GM21786 (cell line): ENCODE measurements around the gene COL6A6.

ENCODE experiments used
- ATAC-seq: cut with Tn5 transposase; IDR thresholded peaks from one replicate; pipeline ENCODE4 v1.9.1; 2021; ENCODE audit not compliant: unreplicated experiment

Gene COL6A6

GRCh38 chr3:130516645-130517512 lies at the start of gene COL6A6:
Gene COL6A6 (plus strand): TSS chr3:130517177. CDS start chr3:130560365, 43,188 bp downstream.
- ATAC-seq = no peak

DNA sequence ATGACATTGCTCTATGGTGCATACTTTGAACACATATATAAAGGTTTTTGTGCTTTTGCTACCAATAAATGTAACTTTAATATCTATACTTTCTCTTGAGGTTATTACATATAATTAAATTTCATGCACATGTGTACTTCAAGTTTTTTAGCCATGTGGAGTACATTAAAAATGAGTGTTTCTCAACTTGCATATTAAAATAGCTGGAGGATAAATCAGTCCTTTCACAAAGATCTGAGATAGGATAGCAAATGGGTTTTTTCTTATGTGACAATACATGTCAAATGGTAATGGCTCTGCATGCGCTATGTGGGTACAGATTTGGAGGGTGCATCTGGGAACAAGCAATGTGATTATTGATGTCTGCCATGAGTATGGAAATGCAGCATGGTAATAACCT lies 48.7 kb upstream of the COL6A6 start:
- ATAC-seq = no peak

- ATAC-seq = no peak
Measured at GRCh38 chr3:130470126-130470525, 46.9 kb upstream of the COL6A6 start.

GRCh38 chr3:130473416-130473815 lies 43.6 kb upstream of the COL6A6 start:
- no peak for ATAC-seq

DNA sequence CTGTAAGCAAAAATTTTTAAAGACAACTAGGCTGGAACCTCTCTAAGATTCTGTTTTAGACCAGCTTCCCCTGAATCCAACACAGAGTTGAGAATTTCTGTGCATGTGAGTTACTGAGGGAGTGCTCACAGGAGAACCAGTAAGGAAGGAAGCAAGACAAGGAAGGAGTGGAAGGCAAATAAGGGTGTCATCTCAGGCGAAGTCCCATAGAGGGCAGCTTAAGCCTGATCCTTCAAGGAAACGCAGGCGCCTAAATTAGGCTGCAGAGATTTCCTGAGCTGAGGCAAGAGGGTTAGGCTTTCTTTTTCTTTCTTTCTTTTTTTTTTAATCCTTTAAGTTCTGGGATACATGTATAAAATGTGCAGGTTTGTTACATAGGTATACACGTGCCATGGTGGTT lies 36.2 kb upstream of the COL6A6 start:
- ATAC-seq = no peak

DNA sequence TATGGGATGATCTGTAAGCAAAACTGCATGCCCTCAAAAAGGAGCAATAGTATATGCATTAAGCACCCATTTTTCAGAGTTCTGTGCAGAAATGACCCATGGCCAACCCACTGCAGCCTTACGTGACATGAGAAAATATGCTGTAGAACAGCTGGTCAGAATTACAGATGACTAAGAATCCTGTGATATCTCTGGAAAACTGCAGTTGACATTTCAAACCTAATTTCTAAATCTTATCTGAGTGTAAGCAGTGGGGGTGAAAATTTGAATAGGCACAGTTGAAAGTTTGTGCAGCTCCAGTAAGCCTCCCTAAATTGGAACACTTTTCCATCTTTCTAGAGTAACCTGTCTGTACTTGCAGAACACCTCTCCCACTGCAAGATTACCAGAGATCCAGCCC lies 28.7 kb upstream of the COL6A6 start:
- no peak for ATAC-seq

DNA sequence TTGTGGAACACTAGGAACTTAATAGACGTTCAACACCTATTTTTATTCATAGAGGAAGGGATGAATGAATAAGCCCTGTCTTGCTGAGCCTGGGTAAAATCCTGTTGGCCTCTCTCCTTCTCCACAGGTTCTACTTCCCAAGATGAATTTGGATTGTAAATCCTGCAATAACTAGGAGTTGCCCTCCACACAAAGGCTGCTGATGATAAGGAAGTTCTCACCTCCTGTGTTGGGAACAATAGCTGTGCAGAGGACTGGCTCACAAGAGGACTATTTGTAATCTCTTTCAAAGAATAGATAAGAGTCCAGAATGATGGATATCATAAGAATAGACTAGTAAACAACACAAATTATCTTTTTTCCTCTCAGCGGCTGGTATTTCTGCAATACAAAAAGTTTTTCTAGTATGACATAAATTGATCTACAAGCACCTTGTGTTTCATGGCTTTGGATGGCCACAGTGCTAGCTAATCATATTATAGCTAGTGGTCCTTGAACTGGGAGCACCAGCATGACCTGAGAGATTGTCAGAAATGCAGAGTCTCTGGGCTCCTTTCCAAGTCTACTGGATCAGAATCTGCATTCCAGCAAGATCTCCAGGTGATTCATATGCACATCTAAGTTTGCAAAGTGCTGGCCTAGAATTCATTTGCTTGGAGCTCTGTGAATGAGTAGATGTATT lies 28.1 kb upstream of the COL6A6 start:
- no peak for ATAC-seq

GRCh38 chr3:130490241-130490640 lies 26.7 kb upstream of the COL6A6 start:
- ATAC-seq = no peak

DNA sequence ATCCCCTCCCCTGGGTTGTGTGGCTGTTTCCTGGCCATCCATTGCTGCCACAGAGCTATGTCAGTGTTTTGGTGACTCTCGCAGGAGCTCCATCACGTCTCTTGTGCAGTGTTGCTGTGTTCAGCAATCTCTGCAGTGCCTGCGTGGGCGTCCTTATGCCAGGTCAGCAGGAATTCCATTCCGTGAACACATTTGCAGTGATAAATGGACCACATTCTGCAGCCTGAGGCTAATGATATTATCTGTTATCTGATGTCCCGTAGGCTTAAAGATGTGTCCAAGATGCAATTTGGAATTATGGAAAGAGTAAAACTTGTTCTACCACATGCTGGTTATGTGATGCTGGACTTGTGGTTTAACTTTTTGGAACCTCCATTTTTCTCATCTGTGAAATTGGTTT lies 25.5 kb upstream of the COL6A6 start:
- no peak for ATAC-seq

DNA sequence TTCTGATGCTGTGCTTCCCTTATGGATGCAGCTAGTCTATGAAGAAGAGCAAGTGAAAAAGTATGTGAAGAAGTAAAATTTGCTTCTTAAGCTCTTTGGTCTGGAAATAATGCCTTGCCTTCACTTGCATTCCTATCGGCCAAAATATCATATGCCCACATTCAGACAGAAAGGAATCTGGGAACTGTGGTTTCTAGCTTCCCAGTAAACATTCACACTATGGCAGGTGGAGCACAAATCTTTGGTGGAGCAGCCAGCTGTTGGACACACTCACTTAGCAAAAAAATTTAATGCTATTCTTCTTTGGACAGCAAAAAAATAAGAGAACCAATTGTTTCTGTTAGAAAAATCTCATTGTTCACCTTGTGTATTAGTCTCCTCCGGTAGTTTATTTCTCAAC lies 12.3 kb upstream of the COL6A6 start:
- ATAC-seq = no peak

DNA sequence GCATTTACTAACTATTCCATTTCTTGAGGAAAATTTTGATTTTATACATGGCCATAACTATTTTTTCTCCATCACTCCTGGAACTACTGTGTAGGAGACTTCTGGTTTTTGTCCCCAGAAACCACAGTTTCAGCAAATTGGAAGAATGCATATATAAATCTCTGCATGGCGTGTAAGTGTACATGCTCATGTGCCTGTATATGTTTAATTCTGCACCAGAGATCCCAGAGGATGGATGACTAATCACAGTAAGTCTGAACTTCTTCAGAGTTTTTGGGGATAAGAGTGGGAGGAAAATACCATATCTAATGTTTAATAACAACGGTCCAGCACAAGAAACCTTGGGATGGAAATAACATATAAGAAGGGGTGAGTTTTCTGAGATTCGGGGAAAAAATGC lies 10.9 kb upstream of the COL6A6 start:
- ATAC-seq = no peak

GRCh38 chr3:130507746-130508145 lies 9.2 kb upstream of the COL6A6 start:
- no peak for ATAC-seq

DNA sequence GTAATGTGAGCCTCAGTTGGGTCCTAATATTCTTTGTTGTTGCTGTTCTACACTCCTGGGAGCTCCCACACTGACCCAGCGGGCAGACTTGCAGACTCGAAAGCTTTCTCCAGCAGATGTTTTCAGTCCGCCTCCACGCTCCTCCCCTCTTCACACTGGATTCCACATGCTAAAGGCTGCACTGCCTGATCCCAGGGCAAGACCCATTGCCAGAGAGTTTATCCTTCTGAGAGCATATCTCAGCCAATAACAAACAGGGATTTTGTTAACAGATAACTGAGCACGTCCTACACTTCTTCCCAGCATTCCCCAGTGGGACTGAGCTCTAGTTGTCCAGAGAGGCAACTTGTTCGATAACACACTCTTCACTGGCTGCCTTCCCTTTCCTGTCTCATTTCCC lies 8.0 kb upstream of the COL6A6 start:
- ATAC-seq = no peak

GRCh38 chr3:130514681-130515080 lies 2.3 kb upstream of the COL6A6 start:
- ATAC-seq = no peak

GRCh38 chr3:130515755-130516154 lies 1.2 kb upstream of the COL6A6 start:
- no peak for ATAC-seq

DNA sequence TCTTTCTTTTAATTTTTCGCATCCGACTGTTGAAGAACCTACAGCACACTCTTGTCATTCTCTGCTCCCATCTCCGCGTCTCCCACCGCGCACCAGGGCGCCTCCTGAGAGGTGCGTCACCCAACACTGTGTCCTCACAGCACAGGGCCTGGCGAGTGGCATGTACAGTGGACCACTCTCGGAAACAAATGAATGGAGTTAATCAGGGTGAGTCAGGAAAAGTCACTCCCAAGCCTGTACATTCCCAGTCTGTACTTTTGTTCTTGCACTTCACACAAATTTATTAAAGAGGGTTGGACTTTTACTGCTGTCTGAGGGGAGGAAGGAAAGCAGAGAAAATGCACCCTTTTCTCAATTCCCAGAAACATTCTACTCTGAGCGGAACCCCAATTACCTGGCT lies 625 bp downstream of the COL6A6 start:
- ATAC-seq = no peak

DNA sequence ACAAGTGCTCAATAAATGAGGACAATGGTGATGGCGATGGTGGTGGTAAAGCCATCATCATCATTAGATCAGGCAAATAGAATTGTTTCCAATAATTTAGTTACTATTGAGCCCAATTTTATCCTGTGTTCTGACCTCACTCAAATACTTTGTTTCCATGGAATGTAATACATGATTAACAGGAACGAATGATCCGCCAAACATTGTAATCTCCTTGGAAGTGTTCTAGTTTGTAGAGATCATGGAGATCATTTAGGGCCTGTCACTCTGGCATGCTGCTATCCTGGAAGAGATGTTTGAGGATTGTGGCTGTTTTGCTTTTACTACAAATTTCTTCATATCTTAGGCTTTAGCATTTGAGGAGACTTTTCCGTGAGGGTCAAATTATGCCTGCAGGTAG lies 2.8 kb downstream of the COL6A6 start:
- ATAC-seq = no peak

GRCh38 chr3:130522399-130522798 lies 5.4 kb downstream of the COL6A6 start:
- ATAC-seq = no peak

GRCh38 chr3:130527426-130527825 lies 10.4 kb downstream of the COL6A6 start:
- ATAC-seq = no peak

GRCh38 chr3:130528120-130528519 lies 11.1 kb downstream of the COL6A6 start:
- no peak for ATAC-seq

DNA sequence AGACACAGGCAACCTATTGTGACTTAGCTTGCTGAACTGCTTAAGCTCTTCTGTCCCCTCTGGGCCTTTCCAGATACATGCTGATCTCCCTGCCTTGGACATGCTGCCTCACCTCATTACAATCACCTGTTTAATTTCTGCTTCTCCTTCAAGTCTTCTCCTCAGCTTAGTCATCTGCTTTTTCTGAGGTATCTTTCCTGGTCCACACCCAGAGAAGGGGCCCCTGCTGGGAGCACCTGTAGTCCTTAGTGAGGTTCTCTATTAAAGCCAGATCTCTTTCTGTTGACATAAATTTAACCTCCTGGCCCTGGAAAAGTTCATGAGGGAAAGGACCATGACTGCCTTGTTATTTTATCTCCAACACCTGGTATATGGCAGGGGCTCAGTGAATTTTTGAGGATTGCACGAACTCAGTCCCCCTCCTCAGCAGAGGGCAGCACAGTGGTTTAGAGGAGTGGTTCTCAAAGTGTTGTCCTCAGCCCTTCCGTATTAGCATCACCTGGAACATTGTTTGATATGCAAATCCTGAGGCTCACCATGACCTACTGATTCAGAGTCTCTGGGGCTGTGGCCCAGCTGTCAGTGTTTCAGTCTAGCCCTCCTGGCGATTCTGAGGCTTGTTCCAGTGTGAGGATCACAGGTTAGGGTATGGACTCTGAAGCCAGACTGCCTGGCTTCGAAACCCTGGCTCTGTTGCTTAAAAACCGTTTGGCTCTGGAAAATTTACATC lies 12.7 kb downstream of the COL6A6 start:
- no peak for ATAC-seq

- no peak for ATAC-seq
Measured at GRCh38 chr3:130533247-130533646, 16.3 kb downstream of the COL6A6 start.
